GM18858 (cell line): ENCODE measurements around the gene ADGRA1.
"Not testable (repeated sequence)": the region's sequence is repeated elsewhere in the genome, so short reads cannot be mapped to it uniquely, and the experiment has no call there.

Experiments
- ATAC-seq: cut with Tn5 transposase; IDR thresholded peaks from one replicate; pipeline ENCODE4 v1.9.1; 2021; ENCODE audit not compliant: unreplicated experiment

The ADGRA1 gene

DNA sequence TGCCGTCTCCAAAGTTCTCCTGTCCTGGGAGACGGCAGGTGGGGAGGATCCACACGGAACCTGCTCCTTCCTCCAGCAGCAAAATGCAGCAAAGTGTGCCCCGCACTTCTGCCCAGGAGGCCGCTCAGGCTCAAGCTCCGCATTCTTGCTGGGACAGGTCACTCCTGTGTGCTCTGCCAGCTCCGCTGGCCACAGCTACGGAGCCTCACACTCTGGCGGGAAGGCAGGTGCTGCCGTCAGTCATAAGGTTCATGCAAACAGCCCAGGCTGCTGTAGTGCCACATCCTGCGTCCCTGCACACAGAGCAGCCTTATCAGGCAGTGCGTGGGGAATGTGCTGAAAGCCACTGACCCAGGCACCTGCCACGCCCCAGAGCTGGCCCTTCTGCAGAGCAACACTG is 22.4 kb downstream of the ADGRA1 start:
- ATAC-seq: no peak

DNA sequence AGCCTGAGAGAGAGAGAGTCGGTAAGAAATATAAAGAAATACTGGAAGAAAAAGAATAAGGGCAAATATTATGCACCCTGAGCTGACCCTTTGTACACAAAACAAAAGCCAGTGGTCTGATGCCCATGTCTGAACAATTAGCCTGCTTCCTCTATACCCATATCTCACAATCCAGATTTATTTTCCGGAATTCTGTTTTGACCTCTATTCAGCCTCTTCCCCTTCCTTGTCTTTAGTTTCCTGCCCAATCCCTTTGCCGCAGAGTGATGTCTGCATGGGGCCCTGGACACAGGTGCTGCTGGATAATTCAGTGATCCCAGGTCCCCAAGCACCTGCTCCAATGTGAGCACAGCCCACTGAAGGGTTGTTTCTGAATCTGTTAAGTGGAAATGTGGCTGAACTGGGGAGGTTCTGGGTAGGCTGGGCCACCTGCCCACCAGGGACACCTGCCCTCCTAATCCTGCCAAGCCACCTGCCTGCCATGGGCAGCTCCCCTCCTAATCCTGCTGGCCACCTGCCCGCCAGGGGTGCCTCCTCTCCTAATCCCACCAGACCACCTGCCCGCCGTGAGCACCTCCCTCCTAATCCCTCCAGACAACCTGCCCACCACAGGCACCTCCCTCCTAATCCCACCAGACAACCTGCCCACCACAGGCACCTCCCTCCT is 23.0 kb downstream of the ADGRA1 start:
- ATAC-seq: no peak

DNA sequence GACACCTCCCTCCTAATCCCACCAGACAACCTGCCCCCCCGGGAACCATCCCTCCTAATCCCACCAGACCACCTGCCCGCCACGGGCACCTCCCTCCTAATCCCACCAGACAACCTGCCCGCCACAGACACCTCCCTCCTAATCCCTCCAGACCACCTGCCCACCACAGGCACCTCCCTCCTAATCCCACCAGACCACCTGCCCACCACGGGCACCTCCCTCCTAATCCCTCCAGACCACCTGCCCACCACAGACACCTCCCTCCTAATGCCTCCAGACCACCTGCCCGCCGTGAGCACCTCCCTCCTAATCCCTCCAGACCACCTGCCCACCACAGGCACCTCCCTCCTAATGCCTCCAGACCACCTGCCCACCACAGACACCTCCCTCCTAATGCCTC is 23.9 kb downstream of the ADGRA1 start:
- not testable (repeated sequence) for ATAC-seq

GRCh38 chr10:133113146-133113830 is 25.6 kb downstream of the ADGRA1 start:
- ATAC-seq: no peak

- ATAC-seq: no peak
Measured at GRCh38 chr10:133113847-133114246, 26.1 kb downstream of the ADGRA1 start.

DNA sequence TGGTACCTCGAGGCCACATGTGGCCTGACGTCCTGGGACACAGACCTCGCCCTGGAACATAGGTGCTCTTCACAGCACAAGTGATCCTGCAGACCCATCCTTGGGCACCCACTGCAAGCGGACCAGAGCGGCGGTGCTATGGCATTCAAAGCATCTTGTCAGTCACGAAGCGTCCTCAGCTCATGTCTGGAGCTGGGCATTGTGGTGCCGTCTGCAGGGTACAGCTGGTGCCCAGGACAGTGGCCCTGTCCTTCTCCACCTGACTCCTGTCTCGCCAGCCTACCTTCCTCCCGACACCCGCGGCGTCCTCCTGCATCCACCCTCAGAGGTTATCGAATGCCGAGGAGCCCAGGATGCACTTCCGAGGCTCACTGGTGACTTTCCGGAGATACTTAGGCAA is 26.5 kb downstream of the ADGRA1 start:
- ATAC-seq: no peak

GRCh38 chr10:133114726-133115452 is 27.2 kb downstream of the ADGRA1 start:
- no peak for ATAC-seq

DNA sequence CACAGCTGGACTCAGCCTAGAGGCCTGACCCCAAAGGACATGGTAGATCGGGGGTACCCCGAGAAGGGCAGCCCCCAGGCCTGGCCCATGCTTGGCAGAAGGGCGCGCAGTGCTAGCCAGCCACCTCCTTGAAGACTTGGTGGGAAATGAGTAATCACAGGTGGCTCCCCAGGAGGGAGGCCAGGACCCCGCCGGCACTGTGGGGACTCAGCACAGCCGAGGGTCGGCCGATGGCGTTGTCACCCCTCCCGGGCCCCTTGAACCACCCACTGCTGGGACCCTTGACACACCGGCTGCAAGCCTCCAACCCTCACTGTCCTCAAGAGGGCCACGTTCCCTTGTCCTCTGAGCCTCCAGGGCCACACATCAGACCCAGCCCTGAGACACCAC is 27.7 kb downstream of the ADGRA1 start:
- ATAC-seq: no peak

- no peak for ATAC-seq
Measured at GRCh38 chr10:133115976-133116375, 28.3 kb downstream of the ADGRA1 start.

GRCh38 chr10:133116455-133116854 is 28.7 kb downstream of the ADGRA1 start:
- no peak for ATAC-seq

DNA sequence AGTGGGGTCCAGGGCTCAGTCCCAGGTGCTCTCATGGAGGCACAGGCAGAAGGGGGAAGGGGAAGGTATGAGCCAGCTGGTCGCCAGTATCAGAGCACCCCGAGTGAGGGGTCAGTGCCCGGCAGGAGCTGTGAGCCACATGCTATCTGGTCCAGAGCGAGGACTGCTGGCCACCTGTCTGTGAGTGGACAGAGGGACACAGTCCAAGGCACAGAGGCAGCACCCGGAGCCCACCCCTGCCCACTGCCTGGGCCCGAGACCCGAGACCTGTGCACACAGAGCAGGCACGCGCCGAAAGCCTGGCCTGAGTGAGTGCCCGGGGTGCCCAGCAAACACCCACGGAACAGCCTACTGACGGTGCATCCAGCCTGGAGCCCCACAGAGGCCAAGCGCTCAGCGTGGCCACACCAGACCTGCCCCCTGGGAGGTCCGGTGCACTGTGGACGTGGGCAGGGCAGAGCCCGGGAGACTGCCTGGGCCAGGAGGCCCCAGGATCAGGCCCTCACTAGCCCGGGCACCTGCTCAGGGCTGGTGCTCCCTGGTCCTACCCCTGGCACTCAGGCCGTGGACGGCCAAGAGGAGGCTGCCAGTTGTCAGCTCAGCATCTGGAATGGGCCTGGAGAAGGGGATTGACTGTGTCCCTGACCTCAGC is 29.4 kb downstream of the ADGRA1 start:
- ATAC-seq: no peak

- no peak for ATAC-seq
Measured at GRCh38 chr10:133117688-133118071, 30.0 kb downstream of the ADGRA1 start.

DNA sequence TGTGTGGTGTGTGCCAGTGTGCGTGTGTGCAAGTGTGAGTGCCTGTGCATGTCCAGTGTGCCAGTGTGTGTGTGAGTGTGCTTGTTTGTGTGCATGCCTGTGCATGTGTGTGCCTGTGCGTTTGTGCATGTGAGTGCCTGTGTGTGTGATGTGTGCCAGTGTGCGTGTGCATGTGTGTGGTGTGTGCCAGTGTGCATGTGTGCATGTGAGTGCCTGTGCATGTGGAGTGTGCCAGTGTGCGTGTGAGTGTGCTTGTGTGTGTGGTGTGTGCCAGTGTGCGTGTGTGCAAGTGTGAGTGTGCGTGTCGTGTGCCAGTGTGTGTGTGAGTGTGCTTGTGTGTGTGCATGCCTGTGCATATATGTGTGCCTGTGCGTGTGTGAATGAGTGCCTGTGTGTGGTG is 33.8 kb downstream of the ADGRA1 start:
- no peak for ATAC-seq

- no peak for ATAC-seq
Measured at GRCh38 chr10:133122171-133122935, 34.6 kb downstream of the ADGRA1 start.

DNA sequence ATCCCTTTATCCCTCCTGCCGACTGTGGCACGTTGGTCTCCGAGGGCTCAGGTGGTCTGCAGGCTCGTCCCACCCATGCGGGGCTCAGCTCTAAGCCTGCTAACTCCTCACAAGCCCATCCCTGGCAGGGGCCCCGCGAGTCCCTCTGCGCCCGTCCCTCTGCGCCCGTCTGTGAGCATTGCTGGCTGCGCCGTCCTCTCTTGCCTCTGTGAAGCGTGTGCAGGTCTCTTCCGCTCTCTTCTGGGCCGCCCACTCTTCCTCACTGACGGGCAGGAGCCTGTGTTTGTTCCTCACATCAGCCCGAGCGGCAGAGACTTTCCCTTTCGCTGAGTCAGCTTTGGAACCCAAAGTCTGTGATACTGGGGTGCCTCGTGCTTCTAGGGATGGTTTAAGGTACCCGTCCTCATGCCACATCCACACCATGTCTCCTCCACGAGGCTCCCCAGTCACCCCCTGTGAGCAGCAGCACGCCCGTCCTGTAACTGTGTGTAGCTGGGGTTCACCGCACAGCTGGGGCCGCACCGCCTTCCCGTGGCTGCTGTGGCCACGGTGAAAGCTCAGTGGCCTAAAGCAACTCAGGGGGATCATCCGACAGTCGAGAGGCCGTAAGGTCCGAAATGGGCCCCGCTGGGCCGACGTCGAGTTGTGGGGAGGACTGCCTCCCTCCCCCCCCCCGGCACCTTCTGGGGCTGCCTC is 35.5 kb downstream of the ADGRA1 start:
- ATAC-seq: no peak

- ATAC-seq: no peak
Measured at GRCh38 chr10:133123746-133124356, 36.1 kb downstream of the ADGRA1 start.

DNA sequence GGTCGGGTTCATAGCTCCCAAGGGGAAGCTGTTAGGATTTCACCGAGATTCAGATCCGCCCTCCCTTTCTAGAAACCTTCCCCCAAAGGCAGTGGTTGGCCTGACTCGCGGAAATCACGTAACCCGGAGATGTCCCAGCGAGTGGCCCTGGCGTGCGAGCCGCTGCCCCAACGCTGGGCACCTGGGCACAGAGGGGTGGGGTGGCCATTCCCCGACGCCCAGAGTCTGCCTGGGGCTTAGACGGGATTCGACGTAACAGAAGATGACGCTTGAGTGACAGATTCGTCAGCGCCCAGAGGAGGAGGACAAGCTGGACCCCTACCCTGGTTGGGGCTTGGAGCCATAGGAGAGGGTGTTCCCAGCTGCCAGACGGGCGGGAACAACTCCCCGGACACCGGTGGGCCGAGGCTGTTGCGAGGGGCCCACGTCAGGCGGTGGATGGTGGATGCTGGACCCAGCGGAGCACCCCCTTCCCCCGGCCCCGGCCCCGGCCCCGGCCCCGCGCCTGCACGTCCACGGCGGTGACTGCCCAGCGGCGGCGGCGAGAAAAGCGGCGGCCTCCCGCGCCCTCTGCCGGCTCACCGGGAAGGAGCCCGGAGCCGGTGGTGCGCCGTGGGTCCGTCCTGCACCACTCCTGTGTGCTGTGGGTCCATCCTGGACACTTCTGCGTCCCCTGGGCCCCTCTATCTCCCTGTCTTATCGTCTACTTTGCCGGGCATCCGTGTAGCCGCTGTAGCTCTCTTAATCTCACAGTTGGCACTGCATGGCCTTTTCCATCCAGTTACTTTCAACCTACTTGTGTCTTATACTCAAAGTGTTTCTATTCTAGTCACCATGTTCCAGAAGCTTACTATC is 36.9 kb downstream of the ADGRA1 start:
- ATAC-seq: no peak

DNA sequence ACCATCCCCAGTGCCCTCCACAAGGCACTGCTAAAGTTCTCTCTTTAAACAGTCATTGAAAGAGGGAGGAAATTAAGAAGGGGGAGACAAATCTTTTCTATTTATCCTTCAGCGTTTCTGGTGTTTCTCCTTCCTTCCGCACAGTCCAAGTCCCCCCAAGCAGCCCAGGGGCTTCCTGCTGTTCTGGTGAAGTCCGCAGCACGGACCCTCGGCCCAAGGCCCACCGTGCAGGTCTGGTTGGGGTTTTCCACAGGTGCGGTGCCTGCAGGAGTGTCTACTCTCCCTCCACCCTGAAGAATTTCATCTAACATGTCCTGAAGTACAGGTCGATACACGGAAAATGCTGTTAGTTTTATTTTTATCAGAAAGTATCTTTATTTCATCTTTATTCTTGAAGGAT is 38.2 kb downstream of the ADGRA1 start:
- no peak for ATAC-seq
